Measurements from ENCODE around the gene TRIM65.
A peak's percentile ranks its signal among the peaks of the same experiment; 100 is the strongest.

Gene TRIM65

GRCh38 chr17:75933808-75934207 is 37.1 kb upstream of the TRIM65 start:
- no peak for TF ChIP-seq ZFX (IDR thresholded peaks at IDR 0.05; ENCODE audit: borderline replicate concordance)
- no peak for TF ChIP-seq CTCF (IDR thresholded peaks at IDR 0.05)

GRCh38 chr17:75932852-75933251 is 36.1 kb upstream of the TRIM65 start:
- no peak for TF ChIP-seq ZFX (IDR thresholded peaks at IDR 0.05; ENCODE audit: borderline replicate concordance)
- no peak for TF ChIP-seq CTCF (IDR thresholded peaks at IDR 0.05)
- no peak overlapping the region for H3K27ac ChIP-seq

More at GRCh38 chr17:75933808-75934207, 37.1 kb upstream of the TRIM65 start:
- H3K27ac ChIP-seq, result no peak overlapping the region

- TF ChIP-seq CTCF (IDR thresholded peaks at IDR 0.05) (no peak), ZFX (IDR thresholded peaks at IDR 0.05; ENCODE audit: borderline replicate concordance) (no peak)
- H3K27ac ChIP-seq, result no peak overlapping the region
These were observed 34.3 kb upstream of the TRIM65 start for GRCh38 chr17:75931062-75931461.

GRCh38 chr17:75927286-75927922 is 30.7 kb upstream of the TRIM65 start:
- TF ChIP-seq CTCF (IDR thresholded peaks at IDR 0.05) (peak; percentile 63), ZFX (IDR thresholded peaks at IDR 0.05; ENCODE audit: borderline replicate concordance) (no peak)

GRCh38 chr17:75926456-75926855 is 29.7 kb upstream of the TRIM65 start:
- TF ChIP-seq ZFX (IDR thresholded peaks at IDR 0.05; ENCODE audit: borderline replicate concordance), result no peak
- no peak overlapping the region for H3K27ac ChIP-seq

More at GRCh38 chr17:75927286-75927922, 30.7 kb upstream of the TRIM65 start:
- H3K27ac ChIP-seq, result no peak overlapping the region

GRCh38 chr17:75925912-75926311 is 29.2 kb upstream of the TRIM65 start:
- no peak overlapping the region for H3K27ac ChIP-seq
- TF ChIP-seq CTCF (IDR thresholded peaks at IDR 0.05) (no peak), ZFX (IDR thresholded peaks at IDR 0.05; ENCODE audit: borderline replicate concordance) (no peak)

GRCh38 chr17:75925103-75925502 is 28.4 kb upstream of the TRIM65 start:
- TF ChIP-seq ZFX (IDR thresholded peaks at IDR 0.05; ENCODE audit: borderline replicate concordance), result no peak
- TF ChIP-seq CTCF (IDR thresholded peaks at IDR 0.05), result no peak
- H3K27ac ChIP-seq, result no peak overlapping the region

Data from 22Rv1 (cell line).